GM19324 (cell line): ENCODE data around the gene FTHL17.
A peak's percentile ranks its signal among the peaks of the same experiment; 100 is the strongest.

Source experiments
- ATAC-seq: cut with Tn5 transposase; IDR thresholded peaks from one replicate; pipeline ENCODE4 v1.9.1; 2021; ENCODE audit warnings: mild to moderate bottlenecking, moderate library complexity; ENCODE audit not compliant: unreplicated experiment, low FRiP score

The FTHL17 gene

GRCh38 chrX:31039327-31039711 is 32.5 kb downstream of the FTHL17 start:
- no peak for ATAC-seq

GRCh38 chrX:31038575-31039326 is 33.1 kb downstream of the FTHL17 start:
- peak; percentile 53 for ATAC-seq

- peak; percentile 73 for ATAC-seq
These were observed 34.9 kb downstream of the FTHL17 start for GRCh38 chrX:31036895-31037294.

GRCh38 chrX:31027351-31027750 is 44.5 kb downstream of the FTHL17 start:
- no peak for ATAC-seq

GRCh38 chrX:31024866-31025265 is 47.0 kb downstream of the FTHL17 start:
- no peak for ATAC-seq

GRCh38 chrX:31021537-31021936 is 50.3 kb downstream of the FTHL17 start:
- no peak for ATAC-seq
